ENCODE data around the gene MKX.

Gene MKX

DNA sequence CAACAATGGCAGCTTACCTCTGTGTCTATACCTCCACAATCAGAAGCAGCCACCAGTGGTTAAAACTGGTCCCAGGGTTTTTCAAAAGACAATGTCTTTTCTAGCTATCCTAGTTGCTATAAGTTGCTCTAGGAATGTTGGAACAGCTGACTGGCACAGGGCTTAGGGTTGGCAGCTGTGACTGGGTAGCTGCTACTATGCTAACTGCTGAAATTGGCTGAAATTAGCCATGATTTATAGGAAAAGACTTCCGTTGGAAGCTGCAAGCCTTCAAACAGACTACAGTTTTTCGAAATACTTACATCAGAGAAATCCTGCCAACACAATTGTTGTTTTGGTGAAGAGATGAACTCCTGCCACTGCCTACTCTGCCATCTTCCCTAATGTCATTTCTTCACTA is 102.3 kb downstream of the MKX start:
- no peak for DNase-seq

DNA sequence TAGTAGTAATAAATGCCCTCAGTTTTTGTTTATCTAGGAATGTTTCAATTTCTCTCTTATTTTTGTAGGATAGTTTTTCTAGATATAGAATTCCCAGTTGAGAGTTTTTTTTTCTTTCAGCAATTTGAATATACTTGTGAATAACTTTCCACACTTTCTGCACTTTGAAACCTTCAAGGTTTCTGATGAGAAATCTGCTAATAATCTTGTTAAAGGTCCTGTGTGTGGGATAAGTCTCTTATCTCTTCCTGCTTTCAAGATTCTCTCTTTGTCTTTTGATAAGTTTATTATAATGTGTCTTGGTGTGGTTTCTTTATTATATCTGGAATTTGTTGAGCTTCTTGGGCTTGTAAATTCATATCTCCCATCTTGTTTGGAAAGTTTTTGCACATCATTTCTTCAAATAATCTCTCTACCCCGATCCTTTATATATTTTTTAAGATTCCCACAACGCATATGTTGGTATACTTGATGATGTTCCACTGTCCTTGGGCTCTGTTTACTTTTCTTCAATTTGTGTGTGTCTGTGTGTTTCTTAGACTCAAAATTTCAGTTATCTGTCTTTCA is 103.5 kb downstream of the MKX start:
- DNase-seq, result no peak

DNA sequence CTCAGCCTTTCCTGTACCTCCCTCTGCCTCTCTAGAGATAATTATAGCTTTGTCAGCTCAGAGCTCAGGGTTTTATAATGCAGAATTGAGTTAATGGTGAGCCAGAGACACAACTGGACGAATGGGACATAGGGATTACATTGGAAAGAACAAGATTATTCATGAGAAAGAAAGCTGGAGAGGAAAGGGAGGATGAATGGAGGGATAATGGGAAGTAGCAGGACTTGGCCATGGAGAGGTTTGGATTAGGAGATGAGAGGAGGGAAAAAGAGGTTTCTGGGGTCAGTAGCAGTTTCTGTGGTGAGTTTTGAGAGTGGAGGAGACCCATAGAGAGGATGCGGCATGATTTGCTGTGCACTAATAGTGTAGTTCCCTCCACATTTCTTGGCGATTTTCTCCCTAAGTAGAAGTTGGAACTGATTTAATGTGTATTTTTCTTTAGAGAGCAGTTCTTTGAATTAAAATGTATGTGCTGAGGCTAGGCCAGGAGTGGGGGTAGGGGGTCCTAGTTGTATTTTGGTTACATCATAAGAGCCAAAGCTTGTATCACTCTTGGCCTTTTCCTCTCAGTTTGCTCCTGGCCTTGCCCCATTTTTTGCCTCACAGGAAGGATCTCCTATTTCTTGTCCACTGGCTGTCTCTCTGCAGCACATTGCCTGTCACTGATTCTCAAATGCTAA is 107.4 kb downstream of the MKX start:
- no peak for DNase-seq

DNA sequence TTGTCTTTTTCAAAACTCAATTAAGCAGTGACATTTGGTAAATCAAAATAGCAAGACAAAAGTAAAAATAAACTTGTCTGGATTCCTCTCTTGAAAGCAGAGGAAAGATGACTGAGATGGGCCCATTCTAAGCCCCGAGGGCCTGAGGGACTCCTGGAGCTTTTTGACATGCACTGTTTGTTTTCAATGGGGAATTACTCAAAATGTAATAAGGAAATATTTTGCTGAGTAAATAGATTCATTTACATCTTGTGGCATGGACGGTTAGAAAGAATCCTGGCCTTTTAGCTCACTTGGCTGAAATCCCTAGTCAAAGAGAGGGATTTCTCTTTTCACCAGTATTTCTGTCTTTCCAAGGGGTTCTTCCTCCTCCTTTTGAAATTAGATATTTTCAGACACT is 108.0 kb downstream of the MKX start:
- no peak for DNase-seq

DNA sequence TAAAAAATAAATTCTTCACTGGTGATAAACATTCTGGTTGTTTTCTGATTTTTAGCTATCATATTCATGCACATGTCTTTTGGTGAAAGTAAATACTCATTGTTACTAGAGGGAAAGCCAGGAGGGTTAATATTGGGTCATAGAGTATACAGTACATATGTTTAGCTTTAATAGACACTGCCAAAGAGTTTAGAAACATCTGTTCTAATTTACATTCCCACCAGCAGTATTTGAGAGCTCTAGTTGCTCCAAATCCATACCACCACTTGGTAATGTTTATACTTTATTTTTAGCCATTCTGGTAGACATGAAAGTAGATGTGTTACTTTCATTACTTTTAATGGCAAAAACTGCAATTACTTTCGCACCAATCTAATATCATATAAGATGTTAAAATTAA is 108.8 kb downstream of the MKX start:
- DNase-seq, result no peak

DNA sequence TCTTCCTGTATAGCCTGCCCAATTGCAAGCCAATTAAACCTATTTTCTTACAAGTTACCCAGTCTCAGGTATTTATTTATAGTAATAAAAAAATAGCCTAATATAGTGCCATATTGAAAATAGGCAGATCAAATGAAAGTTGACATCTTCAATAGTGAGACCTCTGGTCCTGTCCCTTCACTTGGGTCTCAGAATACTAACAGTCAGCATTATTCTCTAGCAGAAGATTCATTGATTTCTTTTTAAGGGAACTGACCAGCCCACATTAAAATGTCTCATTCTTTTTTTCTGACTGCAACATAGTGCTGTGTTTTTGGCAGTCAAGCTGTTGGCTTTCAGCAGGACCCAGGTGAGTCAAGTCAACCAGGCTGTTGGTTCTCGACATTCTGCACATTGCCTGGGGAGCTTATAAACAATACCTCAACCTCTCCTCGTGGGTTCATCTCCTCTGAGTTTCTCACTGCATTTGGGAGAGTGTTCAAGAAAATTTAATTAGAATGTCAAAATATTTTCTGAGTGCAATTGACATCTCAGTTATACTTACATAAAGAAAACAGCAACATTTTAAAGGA is 109.8 kb downstream of the MKX start:
- no peak for DNase-seq

DNA sequence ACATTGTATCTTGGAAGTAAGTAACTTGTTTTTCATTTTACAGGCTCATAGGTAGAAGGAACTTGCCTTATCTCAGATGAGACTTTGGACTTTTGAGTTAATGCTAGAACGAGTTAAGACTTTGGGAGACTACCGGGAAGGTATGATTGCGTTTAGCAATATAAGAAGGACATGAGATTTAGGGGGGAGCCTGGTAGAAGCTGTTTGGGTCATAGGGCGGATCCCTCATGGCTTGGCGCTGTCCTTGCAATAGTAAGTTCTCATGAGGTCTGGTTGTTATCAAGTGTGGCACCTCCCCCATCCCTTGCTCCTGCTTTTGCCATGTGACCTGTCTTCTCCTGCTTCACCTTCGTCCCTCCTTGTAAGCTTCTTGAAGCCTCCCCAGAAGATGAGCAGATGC is 110.3 kb downstream of the MKX start:
- DNase-seq, result no peak

DNA sequence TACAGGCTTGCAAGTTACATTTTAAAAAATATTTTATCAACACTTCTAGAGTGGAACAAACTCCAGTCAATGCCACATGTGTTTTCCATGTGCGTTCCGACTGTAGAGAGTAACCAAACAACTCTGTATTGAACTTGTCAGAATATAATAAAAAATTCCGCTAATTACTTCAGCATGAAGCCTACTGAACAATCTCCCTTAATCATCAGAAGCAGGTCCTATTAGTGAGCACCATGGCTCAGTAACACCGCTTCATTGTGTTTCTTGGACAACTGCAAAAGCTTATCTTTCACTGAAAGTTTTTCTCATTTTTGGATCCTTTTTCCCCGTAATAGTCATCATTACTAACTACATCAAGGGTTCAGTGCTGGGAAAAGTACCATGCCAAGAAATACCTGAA is 117.0 kb downstream of the MKX start:
- no peak for DNase-seq

DNA sequence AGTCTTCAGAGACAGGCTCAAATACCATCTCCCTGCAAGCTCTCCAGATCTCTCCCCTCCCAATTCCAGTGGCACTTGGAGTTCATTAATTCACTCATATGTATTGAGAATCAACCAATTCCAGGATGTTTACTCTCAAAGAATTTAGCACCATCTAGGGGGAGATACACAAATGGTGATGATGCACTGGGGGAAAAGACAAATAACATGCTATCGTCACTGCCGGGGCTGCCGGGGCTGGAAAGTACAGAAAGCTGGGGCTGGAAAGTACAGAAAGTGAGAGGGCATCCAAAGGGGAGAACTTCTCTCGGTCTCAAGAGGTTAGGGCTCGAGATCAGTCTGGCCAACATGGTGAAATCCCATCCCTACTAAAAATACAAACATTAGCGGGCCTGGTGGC is 118.7 kb downstream of the MKX start:
- DNase-seq, result no peak

DNA sequence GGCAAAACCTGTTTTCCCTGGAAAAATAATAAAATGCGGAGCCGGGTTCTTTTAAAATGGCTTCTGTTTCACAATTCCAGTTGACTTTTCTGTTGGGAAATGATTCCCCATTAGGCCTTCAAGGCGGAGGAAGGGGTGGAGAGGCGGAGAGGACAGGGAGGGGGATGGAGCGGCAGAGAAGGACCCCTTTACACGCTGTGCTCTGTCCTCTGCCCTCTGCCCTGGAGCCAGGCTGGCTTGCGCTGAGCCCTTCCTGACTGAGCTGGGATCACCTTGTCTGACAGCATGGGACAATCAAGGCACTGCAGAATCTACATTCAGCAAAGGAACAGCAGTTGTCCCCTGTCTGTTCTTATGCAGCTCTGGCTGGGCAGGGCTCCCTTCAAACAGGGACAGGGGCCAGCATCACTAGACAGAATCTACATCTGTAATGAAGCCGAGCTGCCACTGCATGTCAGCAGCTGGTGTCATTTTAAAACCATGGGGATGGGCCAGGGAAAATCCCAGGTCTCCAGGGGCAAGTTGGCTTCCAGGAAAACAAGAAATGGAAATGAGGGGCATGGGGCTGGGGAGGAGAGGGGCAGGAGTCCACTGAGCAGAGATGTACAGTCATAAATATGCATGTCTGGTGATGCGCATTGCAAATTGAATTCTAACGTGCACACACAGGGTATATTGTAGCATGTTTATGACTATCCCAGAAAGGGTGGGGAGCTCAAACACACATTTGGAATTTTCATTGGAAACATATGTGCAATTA is 120.0 kb downstream of the MKX start:
- DNase-seq, result no peak

DNA sequence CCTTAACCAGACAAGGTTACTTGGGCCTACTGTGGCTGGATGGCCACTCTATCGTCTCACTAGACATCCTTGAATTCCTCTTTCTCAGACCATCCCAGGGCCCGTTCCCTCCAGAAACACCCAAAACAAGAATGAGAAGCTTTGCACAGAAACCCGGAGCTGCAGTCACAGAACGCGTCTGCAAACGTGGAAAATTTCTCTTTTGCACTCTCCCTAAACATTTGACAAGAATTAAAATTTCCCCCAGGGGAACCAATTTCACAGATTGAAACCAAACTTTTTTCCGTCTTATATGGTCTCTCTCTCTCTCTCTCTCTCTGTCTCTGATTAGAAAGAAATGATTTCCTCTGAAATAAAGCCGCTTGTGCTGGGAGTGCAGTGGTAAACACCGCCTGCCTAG is 120.7 kb downstream of the MKX start:
- no peak for DNase-seq

Data from NCI-H2029 treated with DMSO at 0.1 percent for 48 hours (cell line).